ENCODE measurements around the gene LRRC63. TPM values are rescaled to one million over a fixed set of nuclear protein-coding genes. Genes with fewer than 3 reads are reported as not detected.

LRRC63 gene
- total and polyA plus RNA-seq, 2 donors (not counting 3 experiments of a cell fraction or from before 2014, with no cell fraction given) = 0.04 TPM; not detected in 1

DNA sequence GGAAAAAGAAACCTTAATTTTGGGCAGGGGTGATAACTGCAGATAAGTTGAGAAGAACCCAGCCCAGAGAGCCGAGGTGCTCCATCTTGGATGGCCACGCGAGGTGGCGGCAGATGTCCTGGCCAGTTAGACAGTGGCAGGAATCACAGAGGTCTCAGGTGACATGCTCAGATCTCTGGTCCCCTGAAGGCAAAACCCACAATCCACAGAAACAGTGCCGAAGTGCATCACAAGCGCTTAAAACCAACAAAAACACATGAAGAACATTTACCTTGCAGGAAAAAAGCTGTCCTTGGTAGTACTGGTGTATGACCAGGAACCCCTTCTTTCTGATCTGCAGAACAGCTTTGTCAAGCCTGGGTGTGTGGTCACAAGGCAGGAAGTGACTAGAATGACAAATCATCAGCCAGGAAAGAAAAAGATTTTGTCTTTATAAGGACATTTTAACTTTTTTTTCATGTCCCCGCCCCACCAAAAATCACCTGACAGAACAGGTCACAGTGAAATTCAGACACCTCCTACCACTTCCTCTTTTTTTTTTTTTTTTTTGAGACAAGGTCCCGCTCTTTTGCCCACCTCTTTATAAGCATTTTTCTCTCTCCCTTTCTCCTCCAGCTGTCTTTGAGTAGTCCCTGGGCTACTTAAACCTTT lies 29.8 kb upstream of the LRRC63 start, which contains the start of gene LCP1:
LCP1 (minus strand) TSS at position 338 of the 651 bp plus-strand sequence. CDS start 22,515 bp downstream, outside the sequence.
- H3K9me1 ChIP-seq (replicated peaks; ENCODE audit: control insufficient read depth, extremely low read depth, insufficient read depth, low read length) = no peaks in the 10 kb centered on the region
- peaks cover 2 to 12% of the 10 kb centered on the region in 2 experiments for H3K27me3 ChIP-seq (ENCODE audit: control insufficient read depth in 2 of 2, insufficient read depth in 2 of 2, low read length in 2 of 2)
- FAIRE-seq (no peak), DNase-seq (ENCODE audit: low read depth, low spot score) (no peak)
- ChIA-PET CTCF (no interaction called here), POLR2A (no interaction called here)
- no peak within 1 kb of the TSS for H3K4me3 ChIP-seq (replicated peaks in 1 of 3; ENCODE audit: insufficient read depth in 1 of 3, low read depth in 1 of 3, low read length in 3 of 3)
- no peaks in the 10 kb centered on the region for H3K36me3 ChIP-seq (ENCODE audit: control insufficient read depth in 2 of 2, extremely low read depth in 1 of 2, insufficient read depth in 2 of 2, low read length in 2 of 2)
- no peaks in the 10 kb centered on the region for H3K9me3 ChIP-seq (replicated peaks; ENCODE audit: control insufficient read depth, insufficient read depth, low read length)
- BruUV-seq (replicated peaks) = no TSS peak
- H2AFZ ChIP-seq (ENCODE audit: low read depth, low read length) = no peak within 1 kb of the TSS
- intact Hi-C loops (cut with micrococcal nuclease) (no loop called here), dilution Hi-C loops (cut with MboI; ENCODE audit: extremely low pct_ligation_motif_present, low sequenced_read_pairs) (no loop called here)
- no peak within 1 kb of the TSS for H3K4me2 ChIP-seq (ENCODE audit: insufficient read depth, low read length)
- no peaks in the 10 kb centered on the region for H3K79me2 ChIP-seq (ENCODE audit: control insufficient read depth, insufficient read depth, low read length)
- TF ChIP-seq, protein P1, sequence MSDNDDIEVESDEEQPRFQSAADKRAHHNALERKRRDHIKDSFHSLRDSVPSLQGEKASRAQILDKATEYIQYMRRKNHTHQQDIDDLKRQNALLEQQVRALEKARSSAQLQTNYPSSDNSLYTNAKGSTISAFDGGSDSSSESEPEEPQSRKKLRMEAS (IDR thresholded peaks at IDR 0.05; ENCODE audit: insufficient read depth, insufficient read length) = no peak
- no peak for TF ChIP-seq FOS (IDR thresholded peaks at IDR 0.05; ENCODE audit: borderline replicate concordance, insufficient read depth, low read length)
- no peak for TF ChIP-seq POLR2AphosphoS5 (IDR thresholded peaks at IDR 0.05; ENCODE audit: insufficient read depth, low read depth, low read length)
- no peak for TF ChIP-seq JUN (IDR thresholded peaks at IDR 0.05; ENCODE audit: borderline replicate concordance, insufficient read depth, insufficient read length, low read depth)
- TF ChIP-seq EZH2 (IDR thresholded peaks at IDR 0.05; ENCODE audit: borderline replicate concordance, low read depth, low read length, severe bottlenecking) = no peak
- TF ChIP-seq GATA2 (IDR thresholded peaks at IDR 0.05; ENCODE audit: insufficient read depth, insufficient read length, low read depth, low read length) = no peak
- no peak for TF ChIP-seq POLR2A (IDR thresholded peaks at IDR 0.05; ENCODE audit: low read depth, low read length)
- TF ChIP-seq, protein P2, sequence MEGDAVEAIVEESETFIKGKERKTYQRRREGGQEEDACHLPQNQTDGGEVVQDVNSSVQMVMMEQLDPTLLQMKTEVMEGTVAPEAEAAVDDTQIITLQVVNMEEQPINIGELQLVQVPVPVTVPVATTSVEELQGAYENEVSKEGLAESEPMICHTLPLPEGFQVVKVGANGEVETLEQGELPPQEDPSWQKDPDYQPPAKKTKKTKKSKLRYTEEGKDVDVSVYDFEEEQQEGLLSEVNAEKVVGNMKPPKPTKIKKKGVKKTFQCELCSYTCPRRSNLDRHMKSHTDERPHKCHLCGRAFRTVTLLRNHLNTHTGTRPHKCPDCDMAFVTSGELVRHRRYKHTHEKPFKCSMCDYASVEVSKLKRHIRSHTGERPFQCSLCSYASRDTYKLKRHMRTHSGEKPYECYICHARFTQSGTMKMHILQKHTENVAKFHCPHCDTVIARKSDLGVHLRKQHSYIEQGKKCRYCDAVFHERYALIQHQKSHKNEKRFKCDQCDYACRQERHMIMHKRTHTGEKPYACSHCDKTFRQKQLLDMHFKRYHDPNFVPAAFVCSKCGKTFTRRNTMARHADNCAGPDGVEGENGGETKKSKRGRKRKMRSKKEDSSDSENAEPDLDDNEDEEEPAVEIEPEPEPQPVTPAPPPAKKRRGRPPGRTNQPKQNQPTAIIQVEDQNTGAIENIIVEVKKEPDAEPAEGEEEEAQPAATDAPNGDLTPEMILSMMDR (IDR thresholded peaks at IDR 0.05; ENCODE audit: extremely low read depth in 1 of 2, insufficient read depth in 1 of 2, low read depth in 1 of 2, low read length in 2 of 2) = no peak
- TF ChIP-seq MYC (IDR thresholded peaks at IDR 0.05; ENCODE audit: low read depth, low read length) = no peak
- H3K27ac ChIP-seq (ENCODE audit: insufficient read depth, low read depth, low read length) = no peak within 1 kb of the TSS
- H3K4me1 ChIP-seq (ENCODE audit: control insufficient read depth, extremely low read depth, insufficient read depth, low read length) = no peaks in the 10 kb centered on the region
- no peaks in the 10 kb centered on the region for H4K20me1 ChIP-seq (replicated peaks; ENCODE audit: control insufficient read depth, extremely low read depth, insufficient read depth, low read length)
- H3K9ac ChIP-seq (replicated peaks; ENCODE audit: extremely low read depth, insufficient read depth, low read length) = no peak within 1 kb of the TSS
